Measurements from ENCODE around the gene GLCE.

Gene GLCE

GRCh38 chr15:69190091-69190490 is 29.7 kb downstream of the GLCE start:
- Histone ChIP-seq H2BK5ac (ENCODE audit: low read depth, low read length, poor library complexity) (no peak overlapping the region), H3K9me3 (ENCODE audit: insufficient read depth, low read depth, low read length) (no peaks in the 10 kb centered on the region), H4K12ac (ENCODE audit: low read depth, low read length) (no peak overlapping the region), H3K14ac (ENCODE audit: low read length) (no peak overlapping the region), H3K27me3 (ENCODE audit: insufficient read depth, low read length) (no peaks in the 10 kb centered on the region), H2AFZ (ENCODE audit: insufficient read depth, low read length, poor library complexity) (no peak overlapping the region), H2BK12ac (ENCODE audit: low read length) (no peak overlapping the region), H2BK120ac (ENCODE audit: insufficient read depth, low read length, poor library complexity) (no peak overlapping the region), H3K4me2 (ENCODE audit: low read length) (no peak overlapping the region), H3K4me3 (ENCODE audit: low read depth, low read length) (no peak overlapping the region), H4K8ac (ENCODE audit: low read depth, low read length) (no peak overlapping the region), H3K4me1 (ENCODE audit: control insufficient read depth in 1 of 2, insufficient read depth in 2 of 2, low read length in 2 of 2) (peaks cover 5 to 8% of the 10 kb centered on the region in 2 experiments), H2AK5ac (ENCODE audit: low read length) (no peak overlapping the region), H3K79me2 (ENCODE audit: control insufficient read depth, insufficient read depth, low read length, poor library complexity) (no peaks in the 10 kb centered on the region), H3K23ac (ENCODE audit: low read length) (no peak overlapping the region), H3K18ac (ENCODE audit: low read length) (no peak overlapping the region), H3K9ac (ENCODE audit: low read length) (no peak overlapping the region), H3K27ac (ENCODE audit: low read depth, low read length) (no peak overlapping the region), H4K91ac (ENCODE audit: low read depth, low read length) (no peak overlapping the region), H3K36me3 (ENCODE audit: control insufficient read depth in 1 of 2, insufficient read depth in 2 of 2, low read length in 2 of 2) (no peaks in the 10 kb centered on the region), H3K79me1 (ENCODE audit: low read length) (no peaks in the 10 kb centered on the region), H3K4ac (ENCODE audit: low read depth, low read length) (no peak overlapping the region)
- no peak for DNase-seq

- H3K14ac ChIP-seq (ENCODE audit: low read length), result no peak overlapping the region
- no peaks in the 10 kb centered on the region for H3K79me1 ChIP-seq (ENCODE audit: low read length)
Measured at GRCh38 chr15:69190504-69190903, 30.1 kb downstream of the GLCE start.

GRCh38 chr15:69194025-69194827 is 33.8 kb downstream of the GLCE start:
- no CpG with 5 or more reads among the region's 2 CpGs for WGBS (ENCODE audit: extremely low coverage, insufficient coverage, insufficient read length)
- Histone ChIP-seq H3K4me1 (ENCODE audit: control insufficient read depth in 1 of 2, insufficient read depth in 2 of 2, low read length in 2 of 2) (peaks cover 5 to 8% of the 10 kb centered on the region in 2 experiments), H3K9me3 (ENCODE audit: insufficient read depth, low read depth, low read length) (no peaks in the 10 kb centered on the region)

More at GRCh38 chr15:69190504-69190903, 30.1 kb downstream of the GLCE start:
- Histone ChIP-seq H2BK5ac (ENCODE audit: low read depth, low read length, poor library complexity) (no peak overlapping the region), H3K4me1 (ENCODE audit: control insufficient read depth in 1 of 2, insufficient read depth in 2 of 2, low read length in 2 of 2) (peaks cover 5 to 8% of the 10 kb centered on the region in 2 experiments), H3K4me2 (ENCODE audit: low read length) (no peak overlapping the region), H3K9me3 (ENCODE audit: insufficient read depth, low read depth, low read length) (no peaks in the 10 kb centered on the region), H3K27ac (ENCODE audit: low read depth, low read length) (no peak overlapping the region), H3K23ac (ENCODE audit: low read length) (no peak overlapping the region), H2AK5ac (ENCODE audit: low read length) (no peak overlapping the region), H4K12ac (ENCODE audit: low read depth, low read length) (no peak overlapping the region), H3K36me3 (ENCODE audit: control insufficient read depth in 1 of 2, insufficient read depth in 2 of 2, low read length in 2 of 2) (no peaks in the 10 kb centered on the region), H3K9ac (ENCODE audit: low read length) (no peak overlapping the region), H2BK120ac (ENCODE audit: insufficient read depth, low read length, poor library complexity) (no peak overlapping the region), H2AFZ (ENCODE audit: insufficient read depth, low read length, poor library complexity) (no peak overlapping the region), H3K79me2 (ENCODE audit: control insufficient read depth, insufficient read depth, low read length, poor library complexity) (no peaks in the 10 kb centered on the region), H3K27me3 (ENCODE audit: insufficient read depth, low read length) (no peaks in the 10 kb centered on the region), H4K8ac (ENCODE audit: low read depth, low read length) (no peak overlapping the region), H3K18ac (ENCODE audit: low read length) (no peak overlapping the region), H3K4me3 (ENCODE audit: low read depth, low read length) (no peak overlapping the region), H4K91ac (ENCODE audit: low read depth, low read length) (no peak overlapping the region), H2BK12ac (ENCODE audit: low read length) (no peak overlapping the region), H3K4ac (ENCODE audit: low read depth, low read length) (no peak overlapping the region)
- no peak for DNase-seq

GRCh38 chr15:69194854-69195253 is 34.4 kb downstream of the GLCE start:
- H3K4me3 ChIP-seq (ENCODE audit: low read depth, low read length), result no peak overlapping the region
- no peak for DNase-seq
- no peaks in the 10 kb centered on the region for H3K9me3 ChIP-seq (ENCODE audit: insufficient read depth, low read depth, low read length)
- H3K18ac ChIP-seq (ENCODE audit: low read length), result no peak overlapping the region
- H2BK12ac ChIP-seq (ENCODE audit: low read length), result no peak overlapping the region
- no peak overlapping the region for H3K9ac ChIP-seq (ENCODE audit: low read length)
- H3K14ac ChIP-seq (ENCODE audit: low read length), result no peak overlapping the region
- no peak overlapping the region for H3K4ac ChIP-seq (ENCODE audit: low read depth, low read length)
- H4K8ac ChIP-seq (ENCODE audit: low read depth, low read length), result no peak overlapping the region
- no peak overlapping the region for H4K12ac ChIP-seq (ENCODE audit: low read depth, low read length)
- H3K27me3 ChIP-seq (ENCODE audit: insufficient read depth, low read length), result no peaks in the 10 kb centered on the region
- no peak overlapping the region for H2BK120ac ChIP-seq (ENCODE audit: insufficient read depth, low read length, poor library complexity)
- no peak overlapping the region for H3K27ac ChIP-seq (ENCODE audit: low read depth, low read length)
- H2BK5ac ChIP-seq (ENCODE audit: low read depth, low read length, poor library complexity), result no peak overlapping the region
- H3K36me3 ChIP-seq (ENCODE audit: control insufficient read depth in 1 of 2, insufficient read depth in 2 of 2, low read length in 2 of 2), result peaks cover 3 to 4% of the 10 kb centered on the region in 2 experiments
- H3K79me2 ChIP-seq (ENCODE audit: control insufficient read depth, insufficient read depth, low read length, poor library complexity), result no peaks in the 10 kb centered on the region
- no peak overlapping the region for H3K23ac ChIP-seq (ENCODE audit: low read length)
- WGBS (ENCODE audit: extremely low coverage, insufficient coverage, insufficient read length), result no CpG with 5 or more reads among the region's 1 CpG
- no peak overlapping the region for H3K4me2 ChIP-seq (ENCODE audit: low read length)
- H2AFZ ChIP-seq (ENCODE audit: insufficient read depth, low read length, poor library complexity), result no peak overlapping the region
- no peak overlapping the region for H4K91ac ChIP-seq (ENCODE audit: low read depth, low read length)
- no peak overlapping the region for H2AK5ac ChIP-seq (ENCODE audit: low read length)
- H3K4me1 ChIP-seq (ENCODE audit: control insufficient read depth in 1 of 2, insufficient read depth in 2 of 2, low read length in 2 of 2), result peaks cover 5 to 8% of the 10 kb centered on the region in 2 experiments
- H3K79me1 ChIP-seq (ENCODE audit: low read length), result no peaks in the 10 kb centered on the region

More at GRCh38 chr15:69194025-69194827, 33.8 kb downstream of the GLCE start:
- DNase-seq, result peak in 1 of 2 donors; percentile 53
- H3K14ac ChIP-seq (ENCODE audit: low read length), result no peak overlapping the region
- no peaks in the 10 kb centered on the region for H3K79me2 ChIP-seq (ENCODE audit: control insufficient read depth, insufficient read depth, low read length, poor library complexity)
- H4K12ac ChIP-seq (ENCODE audit: low read depth, low read length), result no peak overlapping the region
- peaks cover 3 to 4% of the 10 kb centered on the region in 2 experiments for H3K36me3 ChIP-seq (ENCODE audit: control insufficient read depth in 1 of 2, insufficient read depth in 2 of 2, low read length in 2 of 2)
- no peak overlapping the region for H3K4me2 ChIP-seq (ENCODE audit: low read length)
- no peak overlapping the region for H2BK120ac ChIP-seq (ENCODE audit: insufficient read depth, low read length, poor library complexity)
- no peaks in the 10 kb centered on the region for H3K27me3 ChIP-seq (ENCODE audit: insufficient read depth, low read length)
- H3K4ac ChIP-seq (ENCODE audit: low read depth, low read length), result no peak overlapping the region
- no peak overlapping the region for H3K27ac ChIP-seq (ENCODE audit: low read depth, low read length)
- no peak overlapping the region for H3K9ac ChIP-seq (ENCODE audit: low read length)
- H2BK12ac ChIP-seq (ENCODE audit: low read length), result no peak overlapping the region
- H2AK5ac ChIP-seq (ENCODE audit: low read length), result no peak overlapping the region
- no peak overlapping the region for H4K8ac ChIP-seq (ENCODE audit: low read depth, low read length)
- no peak overlapping the region for H2AFZ ChIP-seq (ENCODE audit: insufficient read depth, low read length, poor library complexity)
- H2BK5ac ChIP-seq (ENCODE audit: low read depth, low read length, poor library complexity), result no peak overlapping the region
- H3K18ac ChIP-seq (ENCODE audit: low read length), result no peak overlapping the region
- no peaks in the 10 kb centered on the region for H3K79me1 ChIP-seq (ENCODE audit: low read length)
- H4K91ac ChIP-seq (ENCODE audit: low read depth, low read length), result no peak overlapping the region
- H3K23ac ChIP-seq (ENCODE audit: low read length), result no peak overlapping the region
- no peak overlapping the region for H3K4me3 ChIP-seq (ENCODE audit: low read depth, low read length)
